Pancreas (tissue), 10 donors: ENCODE data around the gene PPP2R2D. TPM values are rescaled to one million over a fixed set of nuclear protein-coding genes. Genes with fewer than 3 reads are reported as not detected.

Experiments used
- ATAC-seq, 4 donors: fragments of 200-7000 bp; cut with Tn5 transposase; one replicate each; pipeline versions ENCODE4 v1.8.0 to v1.9.1; 2020; ENCODE audit warnings: mild to moderate bottlenecking in 4 of 4, moderate library complexity in 4 of 4
- DNase-seq, 6 donors: peaks; one replicate each; pipeline ENCODE4 v3.0.0-alpha.2; 2020
- FAIRE-seq: peaks from 2 replicates; lab custom pipeline; 2012; peaks lifted over from hg19 to GRCh38; lab: Jason Lieb, UNC
- H3K27ac ChIP-seq, 4 donors: fragments of 200-600 bp; sonication (generic); 1 replicate in 3 of 4; 2 replicates in 1 of 4; pipeline versions ENCODE4 v1.5.0 to v1.8.0; 2020
- H3K27me3 ChIP-seq, 4 donors: fragments of 200-600 bp; one replicate each; pipeline ENCODE4 v1.8.0; 2021
- H3K36me3 ChIP-seq, 3 donors: fragments of 200-600 bp; sonication (generic) in 1 of 3; one replicate each; pipeline versions ENCODE4 v1.5.0 to v1.8.0; 2020 to 2021
- H3K4me1 ChIP-seq, 3 donors: fragments of 200-600 bp; one replicate each; pipeline ENCODE4 v1.8.0; 2021
- H3K4me3 ChIP-seq, 4 donors: fragments of 200-600 bp; sonication (generic) in 2 of 4; one replicate each; pipeline versions ENCODE4 v1.5.0 to v1.8.0; 2020 to 2021
- H3K9me3 ChIP-seq, 4 donors: fragments of 200-600 bp; one replicate each; pipeline ENCODE4 v1.8.0; 2021
- WGBS, 2 donors: extraction: QIAGEN DNeasy Blood & Tissue Kit; methylation state at CpG; one replicate each; pipeline ENCODE4 v1.1.7; 2013; 5-methylcytosine and 5-hydroxymethylcytosine counted together
- intact Hi-C, 3 donors: fragments of 100-400 bp; cut with DNase I; formaldehyde crosslinking; loops; one replicate each; pipeline versions ENCODE4 v1.11.1 to v1.14.2; 2022
- polyA plus RNA-seq, 2 donors: library from polyadenylated mRNA; stranded (reverse); fragments of 200-250 nt; gene quantifications; one replicate each; pipeline ENCODE4 v1.2.3, GENCODE V29; 2013
- total RNA-seq, 6 donors: library from RNA; stranded (reverse); fragmentation: NEBNext Ultra II Directional in 4 of 6; extraction: Animal tissue kit (Norgen Biotek cat#: 25700) in 4 of 6; gene quantifications; one replicate each; pipeline versions ENCODE4 v1.2.1 to v1.2.4, GENCODE V29; 2021 to 2023
- TF ChIP-seq, protein P1 (sequence below), 4 donors: fragments of 200-600 bp; sonication (generic) in 3 of 4; IDR thresholded peaks; one replicate each; pipeline versions ENCODE4 v1.5.0 to v1.8.0; 2021; ENCODE audit warnings: antibody characterized with exemption in 4 of 4
- donor health status: healthy with polysubstance abuse.
- donor health status: DM: no; HTN: no; CAD: no; lungs with moderate emphysema.
- donor health status: DM: no; HTN: no; CAD: no.
- donor health status: control.
- donor health status: control.
- donor health status: Bipolar disorder and iron deficiency.
- donor health status: DM: yes; HTN: yes; CAD: no.
- donor health status: DM: no; HTN: no; CAD: no.
- donor health status: DM: no; HTN: no; CAD: no.
- donor health status: DM: yes; HTN: yes; CAD: no.

The PPP2R2D gene
- total and polyA plus RNA-seq, 8 donors: 25.5 to 87.7 (median 35.3) TPM

DNA sequence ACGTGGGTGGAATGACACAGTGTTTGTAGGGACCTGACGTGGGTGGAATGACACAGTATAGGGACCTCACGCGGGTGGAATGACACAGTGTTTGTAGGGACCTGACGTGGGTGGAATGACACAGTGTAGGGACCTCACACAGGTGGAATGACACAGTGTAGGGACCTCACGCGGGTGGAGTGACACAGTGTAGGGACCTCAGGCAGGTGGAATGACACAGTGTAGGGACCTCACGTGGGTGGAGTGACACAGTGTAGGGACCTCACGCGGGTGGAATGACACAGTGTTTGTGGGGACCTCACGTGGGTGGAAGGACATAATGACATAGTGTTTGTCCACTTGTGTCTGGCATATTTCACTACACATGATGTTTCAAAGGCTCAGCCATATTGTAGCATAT is 19.3 kb downstream of the PPP2R2D start:
- TF ChIP-seq, protein P1, sequence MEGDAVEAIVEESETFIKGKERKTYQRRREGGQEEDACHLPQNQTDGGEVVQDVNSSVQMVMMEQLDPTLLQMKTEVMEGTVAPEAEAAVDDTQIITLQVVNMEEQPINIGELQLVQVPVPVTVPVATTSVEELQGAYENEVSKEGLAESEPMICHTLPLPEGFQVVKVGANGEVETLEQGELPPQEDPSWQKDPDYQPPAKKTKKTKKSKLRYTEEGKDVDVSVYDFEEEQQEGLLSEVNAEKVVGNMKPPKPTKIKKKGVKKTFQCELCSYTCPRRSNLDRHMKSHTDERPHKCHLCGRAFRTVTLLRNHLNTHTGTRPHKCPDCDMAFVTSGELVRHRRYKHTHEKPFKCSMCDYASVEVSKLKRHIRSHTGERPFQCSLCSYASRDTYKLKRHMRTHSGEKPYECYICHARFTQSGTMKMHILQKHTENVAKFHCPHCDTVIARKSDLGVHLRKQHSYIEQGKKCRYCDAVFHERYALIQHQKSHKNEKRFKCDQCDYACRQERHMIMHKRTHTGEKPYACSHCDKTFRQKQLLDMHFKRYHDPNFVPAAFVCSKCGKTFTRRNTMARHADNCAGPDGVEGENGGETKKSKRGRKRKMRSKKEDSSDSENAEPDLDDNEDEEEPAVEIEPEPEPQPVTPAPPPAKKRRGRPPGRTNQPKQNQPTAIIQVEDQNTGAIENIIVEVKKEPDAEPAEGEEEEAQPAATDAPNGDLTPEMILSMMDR (IDR thresholded peaks at IDR 0.05): no peak
- H3K9me3 ChIP-seq: peaks cover 0 to 4% (median 0%) of the 10 kb centered on the region in 4 donors
- no peak overlapping the region for H3K27ac ChIP-seq
- no peak overlapping the region for H3K4me3 ChIP-seq
- FAIRE-seq: no peak
- WGBS, 2 donors: 90% methylated on average over 11 of the region's 11 CpGs
- intact Hi-C loops: no loop called here
- H3K36me3 ChIP-seq: no peaks in the 10 kb centered on the region
- DNase-seq: no peak
- no peaks in the 10 kb centered on the region for H3K27me3 ChIP-seq
- H3K4me1 ChIP-seq: peaks cover 0 to 5% (median 0%) of the 10 kb centered on the region in 3 donors
- ATAC-seq: peak in 1 of 4 donors; percentile 5

- Histone ChIP-seq H3K27ac (no peak overlapping the region), H3K4me3 (no peak overlapping the region), H3K36me3 (no peaks in the 10 kb centered on the region), H3K27me3 (no peaks in the 10 kb centered on the region), H3K4me1 (peaks cover 0 to 5% (median 0%) of the 10 kb centered on the region in 3 donors), H3K9me3 (peaks cover 0 to 4% (median 0%) of the 10 kb centered on the region in 4 donors)
- TF ChIP-seq, protein P1 (IDR thresholded peaks at IDR 0.05): no peak
- ATAC-seq: peak in 2 of 4 donors; percentile 8 to 14
- FAIRE-seq: no peak
- intact Hi-C loops: no loop called here
- DNase-seq: no peak
- WGBS, 2 donors: 84 to 90% methylated on average over 5 of the region's 5 CpGs
Observed at GRCh38 chr10:131920693-131921092, 19.9 kb downstream of the PPP2R2D start.

DNA sequence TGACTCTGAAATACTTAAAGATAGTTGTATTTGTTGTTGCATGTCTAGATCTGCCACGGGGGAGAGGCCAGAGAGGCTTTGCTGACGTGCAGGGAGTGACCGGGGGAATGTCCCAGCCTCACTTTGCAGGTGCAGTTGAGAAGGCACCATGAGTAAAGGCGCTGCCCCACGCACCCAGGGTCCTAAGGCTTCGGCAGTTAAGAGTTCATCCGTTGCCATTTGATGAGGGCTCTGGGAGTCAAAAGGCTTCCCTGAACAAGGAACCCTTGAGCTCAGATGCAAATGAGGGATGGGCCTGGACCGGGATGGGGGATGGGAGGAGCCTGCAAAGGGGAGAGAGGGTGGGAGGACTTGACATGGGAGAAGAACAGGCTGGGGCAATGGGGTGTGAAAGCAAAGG is 20.4 kb downstream of the PPP2R2D start:
- TF ChIP-seq, protein P1 (IDR thresholded peaks at IDR 0.05): no peak
- no peak for DNase-seq
- H3K4me3 ChIP-seq: no peak overlapping the region
- peaks cover 0 to 4% (median 0%) of the 10 kb centered on the region in 4 donors for H3K9me3 ChIP-seq
- intact Hi-C loops: no loop called here
- no peak for FAIRE-seq
- ATAC-seq: peak in 2 of 4 donors; percentile 30 to 48
- H3K27ac ChIP-seq: no peak overlapping the region
- WGBS, 2 donors: 74 to 75% methylated on average over 8 of the region's 8 CpGs
- H3K27me3 ChIP-seq: no peaks in the 10 kb centered on the region
- peaks cover 0 to 5% (median 0%) of the 10 kb centered on the region in 3 donors for H3K4me1 ChIP-seq
- H3K36me3 ChIP-seq: no peaks in the 10 kb centered on the region

DNA sequence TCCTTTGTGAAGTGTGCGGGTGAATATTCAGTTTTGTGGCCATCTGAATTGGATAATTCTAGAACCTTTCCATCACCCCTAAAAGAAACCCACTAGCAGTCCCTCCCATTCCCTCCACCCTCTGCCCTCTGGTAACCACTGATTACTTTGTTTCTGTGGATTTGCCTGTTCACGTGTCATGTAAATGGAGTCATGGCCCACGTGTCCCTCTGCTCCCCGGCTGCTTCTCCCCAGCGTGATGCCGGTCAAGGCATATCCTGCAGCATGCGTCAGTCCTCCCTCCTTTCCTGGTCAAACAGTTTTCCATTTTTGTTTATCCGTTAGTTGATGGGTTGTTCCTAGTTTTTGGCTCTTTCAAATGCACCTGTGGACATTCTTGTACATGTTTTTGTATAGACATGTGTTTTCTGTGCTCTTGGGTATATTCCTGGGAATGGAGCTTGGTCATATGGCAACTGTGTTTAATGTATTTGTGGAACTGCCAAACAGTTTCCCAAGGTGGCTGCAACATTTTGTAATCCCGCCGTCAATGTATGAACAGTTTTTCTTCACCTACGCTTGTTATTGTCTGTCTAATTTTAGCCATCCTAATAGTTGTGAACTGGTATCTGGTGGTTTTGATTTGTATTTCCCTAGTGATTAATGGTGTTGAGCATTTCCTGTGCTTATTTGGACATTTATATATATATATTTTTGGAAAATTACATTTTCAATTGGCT is 22.4 kb downstream of the PPP2R2D start:
- ATAC-seq: no peak
- H3K9me3 ChIP-seq: peaks cover 0 to 4% (median 0%) of the 10 kb centered on the region in 4 donors
- peak in 1 of 6 donors; percentile 23 for DNase-seq
- H3K36me3 ChIP-seq: no peaks in the 10 kb centered on the region
- no peak overlapping the region for H3K4me3 ChIP-seq
- WGBS, 2 donors: 91 to 92% methylated on average over 11 of the region's 11 CpGs
- TF ChIP-seq, protein P1 (IDR thresholded peaks at IDR 0.05): no peak
- peaks cover 0 to 5% (median 4%) of the 10 kb centered on the region in 3 donors for H3K4me1 ChIP-seq
- H3K27me3 ChIP-seq: no peaks in the 10 kb centered on the region
- H3K27ac ChIP-seq: no peak overlapping the region
- no peak for FAIRE-seq
- intact Hi-C loops: no loop called here
